Pancreas (tissue), 10 donors: ENCODE data around the gene CFAP57. TPM values are rescaled to one million over a fixed set of nuclear protein-coding genes. Genes with fewer than 3 reads are reported as not detected.
A peak's percentile ranks its signal among the peaks of the same experiment; 100 is the strongest.

Experiments
- ATAC-seq, 4 donors: fragments of 200-7000 bp; cut with Tn5 transposase; one replicate each; pipeline versions ENCODE4 v1.8.0 to v1.9.1; 2020; ENCODE audit warnings: mild to moderate bottlenecking in 4 of 4, moderate library complexity in 4 of 4
- DNase-seq, 6 donors: peaks; one replicate each; pipeline ENCODE4 v3.0.0-alpha.2; 2020
- FAIRE-seq: peaks from 2 replicates; lab custom pipeline; 2012; peaks lifted over from hg19 to GRCh38; lab: Jason Lieb, UNC
- H3K27ac ChIP-seq, 4 donors: fragments of 200-600 bp; sonication (generic); 1 replicate in 3 of 4; 2 replicates in 1 of 4; pipeline versions ENCODE4 v1.5.0 to v1.8.0; 2020
- H3K27me3 ChIP-seq, 4 donors: fragments of 200-600 bp; one replicate each; pipeline ENCODE4 v1.8.0; 2021
- H3K36me3 ChIP-seq, 3 donors: fragments of 200-600 bp; sonication (generic) in 1 of 3; one replicate each; pipeline versions ENCODE4 v1.5.0 to v1.8.0; 2020 to 2021
- H3K4me1 ChIP-seq, 3 donors: fragments of 200-600 bp; one replicate each; pipeline ENCODE4 v1.8.0; 2021
- H3K4me3 ChIP-seq, 4 donors: fragments of 200-600 bp; sonication (generic) in 2 of 4; one replicate each; pipeline versions ENCODE4 v1.5.0 to v1.8.0; 2020 to 2021
- H3K9me3 ChIP-seq, 4 donors: fragments of 200-600 bp; one replicate each; pipeline ENCODE4 v1.8.0; 2021
- WGBS, 2 donors: extraction: QIAGEN DNeasy Blood & Tissue Kit; methylation state at CpG; one replicate each; pipeline ENCODE4 v1.1.7; 2013; 5-methylcytosine and 5-hydroxymethylcytosine counted together
- intact Hi-C, 3 donors: fragments of 100-400 bp; cut with DNase I; formaldehyde crosslinking; loops; one replicate each; pipeline versions ENCODE4 v1.11.1 to v1.14.2; 2022
- microRNA-seq, 2 donors: library from miRNA; unstranded; fragments of <30 nt; microRNA quantifications; one replicate each; pipeline versions ENCODE4 to v1.1.0, GENCODE V29; 2019 to 2020
- polyA plus RNA-seq, 2 donors: library from polyadenylated mRNA; stranded (reverse); fragments of 200-250 nt; gene quantifications; one replicate each; pipeline ENCODE4 v1.2.3, GENCODE V29; 2013
- total RNA-seq, 6 donors: library from RNA; stranded (reverse); fragmentation: NEBNext Ultra II Directional in 4 of 6; extraction: Animal tissue kit (Norgen Biotek cat#: 25700) in 4 of 6; gene quantifications; one replicate each; pipeline versions ENCODE4 v1.2.1 to v1.2.4, GENCODE V29; 2021 to 2023
- TF ChIP-seq, protein P1 (sequence below), 4 donors: fragments of 200-600 bp; sonication (generic) in 3 of 4; IDR thresholded peaks; one replicate each; pipeline versions ENCODE4 v1.5.0 to v1.8.0; 2021; ENCODE audit warnings: antibody characterized with exemption in 4 of 4
- donor health status: healthy with polysubstance abuse.
- donor health status: DM: no; HTN: no; CAD: no; lungs with moderate emphysema.
- donor health status: DM: no; HTN: no; CAD: no.
- donor health status: control.
- donor health status: control.
- donor health status: Bipolar disorder and iron deficiency.
- donor health status: DM: yes; HTN: yes; CAD: no.
- donor health status: DM: no; HTN: no; CAD: no.
- donor health status: DM: no; HTN: no; CAD: no.
- donor health status: DM: yes; HTN: yes; CAD: no.

CFAP57 gene
- total and polyA plus RNA-seq, 8 donors, result 0.14 to 0.61 (median 0.21) TPM

DNA sequence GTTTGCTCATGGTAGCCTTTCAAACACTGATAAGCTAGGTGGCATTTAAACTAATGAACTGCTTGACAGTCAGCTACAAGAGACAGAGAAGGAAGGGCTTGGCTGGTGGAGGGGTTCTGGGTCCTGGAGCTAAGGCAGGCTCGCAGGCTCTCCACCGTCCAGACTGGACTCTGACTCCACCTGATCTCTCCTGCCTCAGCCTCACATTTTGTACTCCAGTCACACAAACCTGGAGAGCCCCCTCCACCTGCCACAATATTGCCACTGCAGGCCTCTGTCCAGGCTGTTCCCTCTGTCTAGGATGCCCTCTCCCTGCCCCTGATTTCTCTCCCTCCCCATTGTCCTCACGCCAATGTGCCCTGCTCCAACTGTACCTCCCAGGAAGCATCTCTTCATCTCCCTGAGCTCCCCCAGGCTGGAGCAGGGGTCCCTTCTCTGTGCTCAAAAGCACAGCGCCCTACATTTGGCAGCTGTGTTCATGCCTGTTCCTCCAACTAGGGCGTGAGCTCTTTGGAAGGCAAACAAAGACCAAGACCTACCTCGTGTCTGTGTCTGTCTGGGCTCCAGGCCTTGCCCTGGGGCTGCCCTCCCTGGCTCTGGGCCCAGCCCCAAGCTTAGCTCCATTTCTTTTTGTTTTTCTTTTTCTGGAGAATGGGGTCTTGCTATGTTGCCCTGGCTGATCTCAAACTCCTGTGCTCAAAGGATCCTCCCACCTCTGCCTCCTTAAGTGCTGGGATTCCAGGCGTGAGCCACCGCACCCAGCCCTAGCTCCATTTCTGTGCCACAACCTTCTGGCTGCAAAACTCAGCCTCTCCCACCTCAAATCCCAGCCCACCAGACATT lies 131.6 kb downstream of the CFAP57 start:
- FAIRE-seq, result no peak
- H3K4me3 ChIP-seq, result no peak overlapping the region

More for the DNA sequence above, 131.6 kb downstream of the CFAP57 start:
- Histone ChIP-seq H3K9me3 (no peaks in the 10 kb centered on the region), H3K27ac (no peak overlapping the region), H3K27me3 (no peaks in the 10 kb centered on the region), H3K4me1 (peaks cover 0 to 4% (median 0%) of the 10 kb centered on the region in 3 donors), H3K36me3 (no peaks in the 10 kb centered on the region)
- intact Hi-C loops, result no loop called here
- TF ChIP-seq, protein P1, sequence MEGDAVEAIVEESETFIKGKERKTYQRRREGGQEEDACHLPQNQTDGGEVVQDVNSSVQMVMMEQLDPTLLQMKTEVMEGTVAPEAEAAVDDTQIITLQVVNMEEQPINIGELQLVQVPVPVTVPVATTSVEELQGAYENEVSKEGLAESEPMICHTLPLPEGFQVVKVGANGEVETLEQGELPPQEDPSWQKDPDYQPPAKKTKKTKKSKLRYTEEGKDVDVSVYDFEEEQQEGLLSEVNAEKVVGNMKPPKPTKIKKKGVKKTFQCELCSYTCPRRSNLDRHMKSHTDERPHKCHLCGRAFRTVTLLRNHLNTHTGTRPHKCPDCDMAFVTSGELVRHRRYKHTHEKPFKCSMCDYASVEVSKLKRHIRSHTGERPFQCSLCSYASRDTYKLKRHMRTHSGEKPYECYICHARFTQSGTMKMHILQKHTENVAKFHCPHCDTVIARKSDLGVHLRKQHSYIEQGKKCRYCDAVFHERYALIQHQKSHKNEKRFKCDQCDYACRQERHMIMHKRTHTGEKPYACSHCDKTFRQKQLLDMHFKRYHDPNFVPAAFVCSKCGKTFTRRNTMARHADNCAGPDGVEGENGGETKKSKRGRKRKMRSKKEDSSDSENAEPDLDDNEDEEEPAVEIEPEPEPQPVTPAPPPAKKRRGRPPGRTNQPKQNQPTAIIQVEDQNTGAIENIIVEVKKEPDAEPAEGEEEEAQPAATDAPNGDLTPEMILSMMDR (IDR thresholded peaks at IDR 0.05), result no peak
- ATAC-seq (peak in 2 of 4 donors; percentile 19 to 36), DNase-seq (peak in 2 of 6 donors; percentile 6 to 29)
- 65% methylated on average over 8 of the region's 8 CpGs for WGBS, 2 donors

Small RNA genes within 50 kb of the gene (microRNA-seq; reads per million reads assigned to microRNA genes)
- gene MIR6733, result 0.59 to 1.2 reads per million in 2 donors

Other genes starting within 250 kb of the CFAP57 start
- gene SLC2A1, start 213.5 kb upstream of the CFAP57 start, total RNA-seq, result 10 to 100 TPM in 1 of 6 donors, 1 to 10 TPM in 5; 1.6 to 10.9 (median 6.8) TPM
- gene SLC2A1, start 213.5 kb upstream of the CFAP57 start, polyA plus RNA-seq, result 1 to 10 TPM; 3.0 to 9.2 TPM
- 10 to 100 TPM; 13.2 to 29.5 (median 22.8) TPM for gene EBNA1BP2, start within 50 bp of the CFAP57 start, total RNA-seq
- gene EBNA1BP2, start within 50 bp of the CFAP57 start, polyA plus RNA-seq, result 10 to 100 TPM; 23.4 to 47.1 TPM
- 10 to 100 TPM; 27.5 to 56.5 (median 38.6) TPM for gene TMEM125, start 97.7 kb downstream of the CFAP57 start, total RNA-seq
- gene TMEM125, start 97.7 kb downstream of the CFAP57 start, polyA plus RNA-seq, result 10 to 100 TPM; 52.0 to 75.0 TPM
- 10 to 100 TPM in 5 of 6 donors, 1 to 10 TPM in 1; 9.1 to 17.2 (median 12.4) TPM for gene C1orf210, start 113.3 kb downstream of the CFAP57 start, total RNA-seq
- gene C1orf210, start 113.3 kb downstream of the CFAP57 start, polyA plus RNA-seq, result 10 to 100 TPM in 1 of 2 donors, 1 to 10 TPM in 1; 5.7 to 13.7 TPM
- 1 to 10 TPM; 2.1 to 6.2 (median 3.7) TPM for gene TIE1, start 128.7 kb downstream of the CFAP57 start, total RNA-seq
- gene TIE1, start 128.7 kb downstream of the CFAP57 start, polyA plus RNA-seq, result 1 to 10 TPM; 6.9 to 8.3 TPM
- under 1 TPM in 4 of 6 donors, not detected in 2; 0.12 to 0.43 (median 0.19) TPM for gene MPL, start 165.5 kb downstream of the CFAP57 start, total RNA-seq
- gene MPL, start 165.5 kb downstream of the CFAP57 start, polyA plus RNA-seq, result under 1 TPM; 0.08 to 0.09 TPM
- gene CDC20, start 186.7 kb downstream of the CFAP57 start, total RNA-seq, result 1 to 10 TPM in 3 of 6 donors, under 1 TPM in 3; 0.12 to 1.8 (median 0.80) TPM
- under 1 TPM; 0.23 to 0.61 TPM for gene CDC20, start 186.7 kb downstream of the CFAP57 start, polyA plus RNA-seq
- gene ELOVL1, start 195.7 kb downstream of the CFAP57 start, total RNA-seq, result 10 to 100 TPM; 22.8 to 44.9 (median 29.5) TPM
- 10 to 100 TPM; 32.2 to 43.5 TPM for gene ELOVL1, start 195.7 kb downstream of the CFAP57 start, polyA plus RNA-seq
- gene MED8, start 217.5 kb downstream of the CFAP57 start, total RNA-seq, result 10 to 100 TPM; 13.5 to 22.6 (median 16.6) TPM
- 10 to 100 TPM; 15.3 to 24.8 TPM for gene MED8, start 217.5 kb downstream of the CFAP57 start, polyA plus RNA-seq
- 10 to 100 TPM; 18.5 to 30.8 (median 23.4) TPM for gene SZT2, start 217.6 kb downstream of the CFAP57 start, total RNA-seq
- 10 to 100 TPM; 23.4 to 54.9 TPM for gene SZT2, start 217.6 kb downstream of the CFAP57 start, polyA plus RNA-seq